Measurements from ENCODE around the gene NTNG1. TPM values are rescaled to one million over a fixed set of nuclear protein-coding genes. Genes with fewer than 3 reads are reported as not detected.

Gene NTNG1
- total RNA-seq, 1 donor from 2014 or later, result 0.79 TPM

- Mint-ChIP-seq H3K4me1 (peaks cover 2% of the 10 kb centered on the region), H3K27me3 (ENCODE audit: insufficient read depth, low read depth) (no peaks in the 10 kb centered on the region), H3K4me3 (no peak overlapping the region), H3K9me3 (no peaks in the 10 kb centered on the region), H3K27ac (no peak overlapping the region), H3K36me3 (no peaks in the 10 kb centered on the region)
- no peak overlapping the region for H2AFZ ChIP-seq (replicated peaks)
- H3K4me1 ChIP-seq, result peaks cover 11% of the 10 kb centered on the region
- no peak for DNase-seq (ENCODE audit: low spot score)
- no peaks in the 10 kb centered on the region for H3K36me3 ChIP-seq
- no peaks in the 10 kb centered on the region for H4K20me1 ChIP-seq (ENCODE audit: low read depth)
- peaks cover 5% of the 10 kb centered on the region for H3K27me3 ChIP-seq
- H3F3A ChIP-seq (ENCODE audit: low read depth), result no peaks in the 10 kb centered on the region
- no peak overlapping the region for H3K4me2 ChIP-seq
- H3K27ac ChIP-seq, result no peak overlapping the region
- H3K79me2 ChIP-seq (ENCODE audit: low read depth), result no peaks in the 10 kb centered on the region
- no peak overlapping the region for H3K4me3 ChIP-seq
- no peak for TF ChIP-seq EZH2 (IDR thresholded peaks at IDR 0.05)
- TF ChIP-seq, protein P1, sequence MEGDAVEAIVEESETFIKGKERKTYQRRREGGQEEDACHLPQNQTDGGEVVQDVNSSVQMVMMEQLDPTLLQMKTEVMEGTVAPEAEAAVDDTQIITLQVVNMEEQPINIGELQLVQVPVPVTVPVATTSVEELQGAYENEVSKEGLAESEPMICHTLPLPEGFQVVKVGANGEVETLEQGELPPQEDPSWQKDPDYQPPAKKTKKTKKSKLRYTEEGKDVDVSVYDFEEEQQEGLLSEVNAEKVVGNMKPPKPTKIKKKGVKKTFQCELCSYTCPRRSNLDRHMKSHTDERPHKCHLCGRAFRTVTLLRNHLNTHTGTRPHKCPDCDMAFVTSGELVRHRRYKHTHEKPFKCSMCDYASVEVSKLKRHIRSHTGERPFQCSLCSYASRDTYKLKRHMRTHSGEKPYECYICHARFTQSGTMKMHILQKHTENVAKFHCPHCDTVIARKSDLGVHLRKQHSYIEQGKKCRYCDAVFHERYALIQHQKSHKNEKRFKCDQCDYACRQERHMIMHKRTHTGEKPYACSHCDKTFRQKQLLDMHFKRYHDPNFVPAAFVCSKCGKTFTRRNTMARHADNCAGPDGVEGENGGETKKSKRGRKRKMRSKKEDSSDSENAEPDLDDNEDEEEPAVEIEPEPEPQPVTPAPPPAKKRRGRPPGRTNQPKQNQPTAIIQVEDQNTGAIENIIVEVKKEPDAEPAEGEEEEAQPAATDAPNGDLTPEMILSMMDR (IDR thresholded peaks at IDR 0.05), result no peak
- TF ChIP-seq EZH2phosphoT487 (IDR thresholded peaks at IDR 0.05), result no peak
- no peaks in the 10 kb centered on the region for H3K9me3 ChIP-seq (ENCODE audit: low read depth)
- H3K9ac ChIP-seq, result no peak overlapping the region
Measured at GRCh38 chr1:107433635-107434360, 293.0 kb downstream of the NTNG1 start.

DNA sequence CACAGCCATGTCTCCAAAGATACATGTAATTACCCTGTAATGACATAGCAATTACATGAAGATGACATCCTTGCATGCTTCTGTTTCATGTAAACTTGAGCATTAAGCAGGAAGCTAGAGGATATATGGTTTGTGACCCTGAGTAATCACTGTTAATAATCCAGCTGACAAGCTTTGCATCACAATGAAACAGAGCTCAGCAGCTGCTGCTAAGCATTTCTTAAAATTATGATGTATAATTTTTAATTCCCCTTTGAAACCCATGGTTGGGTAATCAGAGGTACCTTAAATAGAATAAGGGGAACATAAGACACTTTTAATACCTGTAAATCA is 293.5 kb downstream of the NTNG1 start:
- Histone ChIP-seq H3K36me3 (no peaks in the 10 kb centered on the region), H3K27me3 (peaks cover 5% of the 10 kb centered on the region), H4K20me1 (ENCODE audit: low read depth) (no peaks in the 10 kb centered on the region), H3K27ac (no peak overlapping the region), H3K4me3 (no peak overlapping the region), H3K9ac (no peak overlapping the region), H3K9me3 (ENCODE audit: low read depth) (no peaks in the 10 kb centered on the region), H3K4me2 (no peak overlapping the region), H3K79me2 (ENCODE audit: low read depth) (no peaks in the 10 kb centered on the region), H3F3A (ENCODE audit: low read depth) (no peaks in the 10 kb centered on the region), H3K4me1 (peaks cover 11% of the 10 kb centered on the region), H2AFZ (replicated peaks) (no peak overlapping the region)
- TF ChIP-seq, protein P1 (IDR thresholded peaks at IDR 0.05), result no peak
- TF ChIP-seq EZH2phosphoT487 (IDR thresholded peaks at IDR 0.05) (no peak), EZH2 (IDR thresholded peaks at IDR 0.05) (no peak)
- Mint-ChIP-seq H3K9me3 (no peaks in the 10 kb centered on the region), H3K36me3 (no peaks in the 10 kb centered on the region), H3K27me3 (ENCODE audit: insufficient read depth, low read depth) (no peaks in the 10 kb centered on the region), H3K4me3 (no peak overlapping the region), H3K27ac (no peak overlapping the region), H3K4me1 (peaks cover 2% of the 10 kb centered on the region)
- DNase-seq (ENCODE audit: low spot score), result no peak

DNA sequence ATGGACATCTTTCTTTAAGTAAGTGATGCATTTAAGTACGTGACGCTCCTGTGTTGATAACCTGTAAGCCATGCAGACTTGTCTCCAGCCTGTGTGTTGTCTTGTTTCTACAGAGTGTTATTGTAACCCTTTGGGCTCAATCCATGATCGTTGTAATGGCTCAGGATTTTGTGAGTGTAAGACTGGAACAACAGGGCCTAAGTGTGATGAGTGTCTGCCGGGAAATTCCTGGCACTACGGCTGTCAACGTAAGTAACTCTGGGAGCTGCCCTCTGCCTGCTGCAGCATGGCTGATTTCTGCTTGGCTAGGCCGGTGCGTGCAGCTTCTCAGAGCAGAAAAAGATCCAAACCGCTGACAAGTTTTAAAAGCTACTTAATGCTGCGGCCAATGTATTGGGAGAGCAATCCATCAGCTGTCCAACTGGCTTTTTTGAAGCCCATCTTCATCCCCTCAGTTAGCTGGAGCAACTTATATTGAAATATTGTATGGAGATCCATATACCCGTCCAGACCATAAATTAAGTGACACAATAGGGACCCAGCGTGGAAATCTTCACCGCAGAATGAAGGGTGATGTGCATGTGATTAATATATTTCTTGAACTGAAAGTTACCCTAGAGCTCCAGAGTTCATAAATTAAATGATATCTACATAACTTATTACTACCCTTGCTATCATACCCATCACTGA is 295.9 kb downstream of the NTNG1 start:
- peaks cover 2% of the 10 kb centered on the region for H3K4me1 Mint-ChIP-seq
- Histone ChIP-seq H3K4me1 (peaks cover 8% of the 10 kb centered on the region), H2AFZ (replicated peaks) (no peak overlapping the region), H3K9ac (no peak overlapping the region), H3K27me3 (no peaks in the 10 kb centered on the region), H3K4me3 (no peak overlapping the region), H3F3A (ENCODE audit: low read depth) (no peaks in the 10 kb centered on the region), H3K9me3 (ENCODE audit: low read depth) (no peaks in the 10 kb centered on the region), H3K36me3 (no peaks in the 10 kb centered on the region), H3K27ac (no peak overlapping the region), H3K79me2 (ENCODE audit: low read depth) (no peaks in the 10 kb centered on the region), H4K20me1 (ENCODE audit: low read depth) (no peaks in the 10 kb centered on the region), H3K4me2 (no peak overlapping the region)
- H3K4me3 Mint-ChIP-seq, result no peak overlapping the region
- DNase-seq (ENCODE audit: low spot score), result no peak
- TF ChIP-seq EZH2phosphoT487 (IDR thresholded peaks at IDR 0.05) (no peak), EZH2 (IDR thresholded peaks at IDR 0.05) (no peak)
- TF ChIP-seq, protein P1 (IDR thresholded peaks at IDR 0.05), result no peak
- no peaks in the 10 kb centered on the region for H3K36me3 Mint-ChIP-seq
- no peaks in the 10 kb centered on the region for H3K9me3 Mint-ChIP-seq
- no peaks in the 10 kb centered on the region for H3K27me3 Mint-ChIP-seq (ENCODE audit: insufficient read depth, low read depth)
- no peak overlapping the region for H3K27ac Mint-ChIP-seq

Data from neural progenitor cell (in vitro differentiated cells).